Measurements from ENCODE around the gene SCMH1.

Gene SCMH1

GRCh38 chr1:41024953-41025352 is 217.2 kb downstream of the SCMH1 start:
- DNase-seq (ENCODE audit: low spot score) = no peak

- no peak for DNase-seq (ENCODE audit: low spot score)
Measured at GRCh38 chr1:41023279-41023990, 218.7 kb downstream of the SCMH1 start.

GRCh38 chr1:41022424-41022823 is 219.7 kb downstream of the SCMH1 start:
- no peak for DNase-seq (ENCODE audit: low spot score)

- no peak for DNase-seq (ENCODE audit: low spot score)
Measured at GRCh38 chr1:41021526-41022308, 220.4 kb downstream of the SCMH1 start, which contains the start of gene SLFNL1. Gene SLFNL1 (minus strand): TSS chr1:41021725. CDS start chr1:41020660, 1,065 bp downstream.

- no peak for DNase-seq (ENCODE audit: low spot score)
Measured at GRCh38 chr1:41020654-41021053, 221.5 kb downstream of the SCMH1 start.

- no peak for DNase-seq (ENCODE audit: low spot score)
Measured at GRCh38 chr1:41020109-41020576, 222.0 kb downstream of the SCMH1 start.

GRCh38 chr1:41019353-41019745 is 222.8 kb downstream of the SCMH1 start:
- DNase-seq (ENCODE audit: low spot score) = no peak

- DNase-seq (ENCODE audit: low spot score) = no peak
Measured at GRCh38 chr1:41018018-41018410, 224.1 kb downstream of the SCMH1 start.

GRCh38 chr1:41017141-41018017 is 224.7 kb downstream of the SCMH1 start:
- no peak for DNase-seq (ENCODE audit: low spot score)

- DNase-seq (ENCODE audit: low spot score) = no peak
Measured at GRCh38 chr1:41015897-41016470, 226.1 kb downstream of the SCMH1 start.

- DNase-seq (ENCODE audit: low spot score) = no peak
Measured at GRCh38 chr1:41015281-41015896, 226.7 kb downstream of the SCMH1 start.

GRCh38 chr1:41014871-41015270 is 227.2 kb downstream of the SCMH1 start:
- DNase-seq (ENCODE audit: low spot score) = no peak

GRCh38 chr1:41013796-41014195 is 228.3 kb downstream of the SCMH1 start:
- DNase-seq (ENCODE audit: low spot score) = peak; percentile 97

- DNase-seq (ENCODE audit: low spot score) = no peak
Measured at GRCh38 chr1:41013024-41013423, 229.1 kb downstream of the SCMH1 start.

- no peak for DNase-seq (ENCODE audit: low spot score)
Measured at GRCh38 chr1:41010345-41010744, 231.8 kb downstream of the SCMH1 start.

GRCh38 chr1:41009466-41009865 is 232.6 kb downstream of the SCMH1 start:
- DNase-seq (ENCODE audit: low spot score) = no peak

GRCh38 chr1:41006942-41007865 is 234.9 kb downstream of the SCMH1 start:
- DNase-seq (ENCODE audit: low spot score) = peak; percentile 24

- DNase-seq (ENCODE audit: low spot score) = no peak
Measured at GRCh38 chr1:41005876-41006275, 236.2 kb downstream of the SCMH1 start.

- DNase-seq (ENCODE audit: low spot score) = peak; percentile 85
Measured at GRCh38 chr1:41003640-41004220, 238.4 kb downstream of the SCMH1 start.

GRCh38 chr1:41003127-41003639 is 238.9 kb downstream of the SCMH1 start:
- DNase-seq (ENCODE audit: low spot score) = no peak

All from kidney capillary endothelial cell (primary cell).